Hepatocyte (in vitro differentiated cells): ENCODE results near the gene LHX5. TPM values are rescaled to one million over a fixed set of nuclear protein-coding genes. Genes with fewer than 3 reads are reported as not detected.
A peak's percentile ranks its signal among the peaks of the same experiment; 100 is the strongest.

ENCODE experiments used
- DNase-seq: peaks from one replicate; pipeline ENCODE4 v3.0.0-alpha.2; 2016; ENCODE audit warnings: low spot score
- H2AFZ ChIP-seq: fragments of 200-600 bp; sonication (generic); 2 replicates; pipeline ENCODE4 v1.6.0; 2016; ENCODE audit warnings: antibody characterized with exemption, mild to moderate bottlenecking
- H3K27ac ChIP-seq: fragments of 200-600 bp; sonication (generic); 2 replicates; pipeline ENCODE4 v1.5.1; 2016; ENCODE audit warnings: mild to moderate bottlenecking
- H3K27me3 ChIP-seq: fragments of 200-600 bp; sonication (generic); 2 replicates; pipeline ENCODE4 v1.6.1; 2016
- H3K36me3 ChIP-seq: fragments of 200-600 bp; sonication (generic); replicated peaks from 2 replicates; pipeline ENCODE4 v1.5.1; 2016; ENCODE audit warnings: low read depth; ENCODE audit not compliant: insufficient read depth
- H3K4me1 ChIP-seq: fragments of 200-600 bp; sonication (generic); 2 replicates; pipeline ENCODE4 v1.5.1; 2016; ENCODE audit warnings: mild to moderate bottlenecking, moderate library complexity; ENCODE audit not compliant: insufficient read depth
- H3K4me2 ChIP-seq: fragments of 200-600 bp; sonication (generic); 2 replicates; pipeline ENCODE4 v1.6.0; 2016
- H3K4me3 ChIP-seq: fragments of 200-600 bp; sonication (generic); 2 replicates; pipeline ENCODE4 v1.5.1; 2016; ENCODE audit warnings: mild to moderate bottlenecking
- H3K79me2 ChIP-seq: fragments of 200-600 bp; sonication (generic); 2 replicates; pipeline ENCODE4 v1.6.0; 2017; ENCODE audit warnings: mild to moderate bottlenecking
- H3K9me2 ChIP-seq: fragments of 200-600 bp; sonication (generic); replicated peaks from 2 replicates; pipeline ENCODE4 v1.6.0; 2017; ENCODE audit warnings: mild to moderate bottlenecking; ENCODE audit not compliant: insufficient read depth
- H3K9me3 ChIP-seq: fragments of 200-600 bp; sonication (generic); 2 replicates; pipeline ENCODE4 v1.5.1; 2016; ENCODE audit warnings: low read depth, mild to moderate bottlenecking
- H4K20me1 ChIP-seq: fragments of 200-600 bp; sonication (generic); 2 replicates; pipeline ENCODE4 v1.6.0; 2016; ENCODE audit warnings: mild to moderate bottlenecking; ENCODE audit not compliant: insufficient read depth, poor library complexity, severe bottlenecking
- EZH2 ChIP-seq: fragments of 200-600 bp; sonication (generic); IDR thresholded peaks from 2 replicates; pipeline ENCODE4 v1.6.1; 2016; ENCODE audit warnings: antibody characterized with exemption, mild to moderate bottlenecking, borderline replicate concordance
- EZH2phosphoT487 ChIP-seq: fragments of 200-600 bp; sonication (generic); IDR thresholded peaks from one replicate; pipeline ENCODE4 v1.6.1; 2018; ENCODE audit warnings: antibody characterized with exemption, mild to moderate bottlenecking, low read depth, moderate library complexity; ENCODE audit not compliant: unreplicated experiment, severe bottlenecking
- WGBS: methylation state at CpG from one replicate; pipeline ENCODE4 v1.1.6; 2016; ENCODE audit warnings: low lambda C conversion rate; ENCODE audit errors: missing lambda C conversion rate; 5-methylcytosine and 5-hydroxymethylcytosine counted together
- polyA plus RNA-seq: library from polyadenylated mRNA; unstranded; fragments of >200 nt; fragmentation: Nextera tagmentation; extraction: Ambion mirVana; gene quantifications from 2 replicates; pipeline ENCODE4 v1.2.1, GENCODE V29; 2016
- total RNA-seq: library from RNA; depleted of rRNA; stranded (reverse); fragments of >200 nt; gene quantifications from 2 replicates; pipeline ENCODE4 v1.2.3, GENCODE V29; 2014
- TF ChIP-seq, protein P1 (sequence below): fragments of 200-600 bp; sonication (generic); IDR thresholded peaks from 2 replicates; pipeline ENCODE4 v1.5.1; 2016; ENCODE audit warnings: antibody characterized with exemption, mild to moderate bottlenecking; ENCODE audit not compliant: poor library complexity

Gene LHX5
- total and polyA plus RNA-seq, 2 experiments from 2014 or later, result 0.06 to 0.10 TPM

DNA sequence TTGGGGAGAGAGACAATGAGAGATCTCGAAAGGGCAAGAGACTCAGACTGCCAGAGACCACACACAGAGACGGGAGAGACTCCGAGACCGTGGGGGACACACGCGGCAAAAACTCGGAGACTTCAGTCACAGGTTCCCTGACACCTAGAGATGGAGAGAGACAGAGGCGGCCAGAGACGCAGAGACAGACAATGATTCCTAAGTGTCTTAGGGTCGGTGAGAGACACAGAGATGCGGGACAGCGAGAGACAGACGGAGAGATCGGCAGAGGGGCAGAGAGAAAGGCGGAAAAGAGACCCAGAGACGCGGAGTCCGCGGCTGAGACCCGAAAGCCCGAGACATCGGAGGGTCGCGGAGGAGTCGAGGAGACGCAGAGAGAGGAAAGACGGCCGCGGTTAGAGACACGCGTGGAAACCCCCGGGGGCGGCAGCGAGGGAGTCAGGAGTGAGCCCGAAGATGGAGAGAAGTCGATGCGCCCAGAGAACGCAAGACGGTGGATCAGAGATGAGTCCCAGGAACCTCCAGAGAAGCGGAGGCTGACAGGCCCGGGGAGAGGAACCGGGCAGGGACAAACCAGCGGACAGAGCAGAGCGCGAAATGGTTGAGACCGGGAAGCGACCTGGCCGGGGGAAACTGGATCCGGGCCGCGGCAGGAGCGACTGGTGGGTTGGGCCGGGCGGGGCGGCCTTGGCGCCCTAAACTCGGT lies 7.8 kb downstream of the LHX5 start:
- peaks cover 92% of the 10 kb centered on the region for H3K27me3 ChIP-seq
- no peaks in the 10 kb centered on the region for H3K9me3 ChIP-seq
- H3K4me2 ChIP-seq, result peak overlapping the region; percentile 74
- DNase-seq, result no peak
- no peak overlapping the region for H3K27ac ChIP-seq
- peak overlapping the region; percentile 56 for H2AFZ ChIP-seq
- TF ChIP-seq EZH2phosphoT487, result peak; percentile 2
- TF ChIP-seq, protein P1, sequence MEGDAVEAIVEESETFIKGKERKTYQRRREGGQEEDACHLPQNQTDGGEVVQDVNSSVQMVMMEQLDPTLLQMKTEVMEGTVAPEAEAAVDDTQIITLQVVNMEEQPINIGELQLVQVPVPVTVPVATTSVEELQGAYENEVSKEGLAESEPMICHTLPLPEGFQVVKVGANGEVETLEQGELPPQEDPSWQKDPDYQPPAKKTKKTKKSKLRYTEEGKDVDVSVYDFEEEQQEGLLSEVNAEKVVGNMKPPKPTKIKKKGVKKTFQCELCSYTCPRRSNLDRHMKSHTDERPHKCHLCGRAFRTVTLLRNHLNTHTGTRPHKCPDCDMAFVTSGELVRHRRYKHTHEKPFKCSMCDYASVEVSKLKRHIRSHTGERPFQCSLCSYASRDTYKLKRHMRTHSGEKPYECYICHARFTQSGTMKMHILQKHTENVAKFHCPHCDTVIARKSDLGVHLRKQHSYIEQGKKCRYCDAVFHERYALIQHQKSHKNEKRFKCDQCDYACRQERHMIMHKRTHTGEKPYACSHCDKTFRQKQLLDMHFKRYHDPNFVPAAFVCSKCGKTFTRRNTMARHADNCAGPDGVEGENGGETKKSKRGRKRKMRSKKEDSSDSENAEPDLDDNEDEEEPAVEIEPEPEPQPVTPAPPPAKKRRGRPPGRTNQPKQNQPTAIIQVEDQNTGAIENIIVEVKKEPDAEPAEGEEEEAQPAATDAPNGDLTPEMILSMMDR, result no peak
- TF ChIP-seq EZH2, result peak; percentile 96
- H4K20me1 ChIP-seq, result no peaks in the 10 kb centered on the region
- no peaks in the 10 kb centered on the region for H3K9me2 ChIP-seq
- peaks cover 12% of the 10 kb centered on the region for H3K4me1 ChIP-seq
- no peak overlapping the region for H3K4me3 ChIP-seq
- H3K79me2 ChIP-seq, result no peaks in the 10 kb centered on the region
- 8% methylated on average over 45 of the region's 57 CpGs for WGBS
- H3K36me3 ChIP-seq, result no peaks in the 10 kb centered on the region

DNA sequence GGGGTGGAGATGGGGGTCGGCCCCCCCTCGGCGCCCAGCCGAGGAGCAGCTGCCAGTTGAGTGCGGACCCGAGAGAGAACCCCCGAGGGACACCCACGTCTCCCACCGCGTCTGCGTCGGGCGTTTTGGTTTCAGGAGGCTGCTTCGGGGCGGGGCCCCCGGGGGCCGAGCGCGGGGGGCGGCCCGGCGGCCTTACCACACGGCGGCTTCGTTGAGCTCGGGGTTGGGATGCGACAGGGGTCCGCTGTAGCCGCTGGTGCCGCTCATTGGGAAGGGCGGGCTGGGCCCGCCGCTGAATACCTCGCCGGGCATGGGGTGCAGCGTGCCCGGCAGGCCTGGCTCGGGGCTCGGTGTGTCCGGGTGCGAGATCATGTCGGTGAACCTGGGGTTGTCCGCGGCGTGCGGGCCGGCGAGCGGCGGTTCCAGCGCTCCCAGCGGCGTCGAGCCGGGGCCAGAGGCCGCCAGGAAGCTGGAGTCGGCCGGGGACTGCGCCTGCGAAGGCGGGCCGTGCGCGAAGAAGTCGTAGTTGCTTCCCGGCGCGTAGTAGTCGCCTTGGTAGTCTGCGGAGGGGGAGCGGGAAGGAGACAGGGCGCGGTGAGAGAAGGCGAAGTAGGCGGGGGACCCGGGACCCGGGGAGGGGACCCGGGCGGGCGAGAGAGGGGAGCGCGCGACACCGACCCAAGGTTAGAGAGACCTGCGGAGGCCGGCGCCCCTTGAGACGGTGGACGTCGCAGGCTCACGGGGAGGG lies 8.5 kb downstream of the LHX5 start:
- WGBS, result 2% methylated on average over 50 of the region's 91 CpGs
- Histone ChIP-seq H4K20me1 (no peaks in the 10 kb centered on the region), H3K4me3 (no peak overlapping the region), H3K9me2 (no peaks in the 10 kb centered on the region), H3K4me2 (peak overlapping the region; percentile 74), H3K4me1 (peaks cover 12% of the 10 kb centered on the region), H3K27me3 (peaks cover 92% of the 10 kb centered on the region), H3K9me3 (no peaks in the 10 kb centered on the region), H3K79me2 (no peaks in the 10 kb centered on the region), H3K27ac (no peak overlapping the region), H2AFZ (peak overlapping the region; percentile 35), H3K36me3 (no peaks in the 10 kb centered on the region)
- peak; percentile 88 for TF ChIP-seq EZH2phosphoT487
- TF ChIP-seq EZH2, result peak; percentile 100
- TF ChIP-seq, protein P1, result no peak
- no peak for DNase-seq

DNA sequence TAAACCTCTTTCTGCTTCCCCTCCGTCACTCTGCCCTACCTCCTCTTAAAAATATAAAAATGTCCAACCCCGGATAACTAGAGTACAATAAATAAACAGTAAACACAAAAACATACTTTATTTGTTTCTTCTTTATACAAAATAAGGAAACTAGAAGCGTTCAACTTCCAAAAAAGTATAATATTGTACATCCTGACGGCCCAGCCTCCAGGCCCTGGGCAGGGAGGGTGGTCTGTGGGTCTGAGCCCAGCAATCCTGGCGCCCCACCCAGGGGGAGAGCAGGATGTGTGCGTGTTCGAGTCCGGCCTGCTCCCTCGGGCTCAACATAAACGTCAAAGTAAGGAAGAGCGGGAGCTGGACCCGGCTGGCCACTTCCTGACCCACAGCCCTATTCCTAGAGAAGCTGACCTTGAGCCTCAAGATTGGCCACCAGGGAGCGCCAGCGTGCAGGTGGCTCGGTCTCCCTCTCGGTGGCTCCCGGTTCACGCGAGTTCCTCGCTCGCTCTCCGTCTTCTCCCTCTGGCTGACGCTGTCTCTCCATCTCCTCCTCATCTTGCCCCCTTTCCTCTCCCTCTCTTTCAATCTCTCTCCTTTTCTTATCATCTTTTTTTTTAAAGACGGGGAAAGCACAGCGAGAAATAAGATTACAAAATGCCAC lies 9.4 kb downstream of the LHX5 start:
- no peaks in the 10 kb centered on the region for H3K9me3 ChIP-seq
- DNase-seq, result peak; percentile 87
- no peaks in the 10 kb centered on the region for H3K36me3 ChIP-seq
- no peaks in the 10 kb centered on the region for H3K79me2 ChIP-seq
- TF ChIP-seq EZH2, result no peak
- TF ChIP-seq EZH2phosphoT487, result no peak
- TF ChIP-seq, protein P1, result peak; percentile 84
- H3K27ac ChIP-seq, result no peak overlapping the region
- H3K27me3 ChIP-seq, result peaks cover 92% of the 10 kb centered on the region
- no peak overlapping the region for H3K4me3 ChIP-seq
- 14% methylated on average over 25 of the region's 25 CpGs for WGBS
- H2AFZ ChIP-seq, result peak overlapping the region; percentile 16
- H3K4me2 ChIP-seq, result peak overlapping the region; percentile 74
- H4K20me1 ChIP-seq, result no peaks in the 10 kb centered on the region
- no peaks in the 10 kb centered on the region for H3K9me2 ChIP-seq
- H3K4me1 ChIP-seq, result peaks cover 9% of the 10 kb centered on the region
